HG03097 (cell line): ENCODE measurements around the gene DENND1C.
"Not testable (repeated sequence)": the region's sequence is repeated elsewhere in the genome, so short reads cannot be mapped to it uniquely, and the experiment has no call there.

Experiments used
- ATAC-seq: cut with Tn5 transposase; IDR thresholded peaks from one replicate; pipeline ENCODE4 v1.9.1; 2021; ENCODE audit not compliant: unreplicated experiment, low FRiP score

Gene DENND1C

GRCh38 chr19:6509118-6509971, 27.8 kb upstream of the DENND1C start:
- no peak for ATAC-seq

GRCh38 chr19:6508028-6508771, 26.6 kb upstream of the DENND1C start:
- not testable (repeated sequence) for ATAC-seq

- no peak for ATAC-seq
These were observed 22.0 kb upstream of the DENND1C start for GRCh38 chr19:6503407-6504201.

- no peak for ATAC-seq
These were observed 20.4 kb upstream of the DENND1C start, which contains the start of gene TUBB4A for GRCh38 chr19:6501740-6502648. TUBB4A (minus strand) TSS chr19:6502309; CDS start chr19:6502212, 97 bp downstream.

GRCh38 chr19:6500837-6501739, 19.5 kb upstream of the DENND1C start:
- no peak for ATAC-seq

DNA sequence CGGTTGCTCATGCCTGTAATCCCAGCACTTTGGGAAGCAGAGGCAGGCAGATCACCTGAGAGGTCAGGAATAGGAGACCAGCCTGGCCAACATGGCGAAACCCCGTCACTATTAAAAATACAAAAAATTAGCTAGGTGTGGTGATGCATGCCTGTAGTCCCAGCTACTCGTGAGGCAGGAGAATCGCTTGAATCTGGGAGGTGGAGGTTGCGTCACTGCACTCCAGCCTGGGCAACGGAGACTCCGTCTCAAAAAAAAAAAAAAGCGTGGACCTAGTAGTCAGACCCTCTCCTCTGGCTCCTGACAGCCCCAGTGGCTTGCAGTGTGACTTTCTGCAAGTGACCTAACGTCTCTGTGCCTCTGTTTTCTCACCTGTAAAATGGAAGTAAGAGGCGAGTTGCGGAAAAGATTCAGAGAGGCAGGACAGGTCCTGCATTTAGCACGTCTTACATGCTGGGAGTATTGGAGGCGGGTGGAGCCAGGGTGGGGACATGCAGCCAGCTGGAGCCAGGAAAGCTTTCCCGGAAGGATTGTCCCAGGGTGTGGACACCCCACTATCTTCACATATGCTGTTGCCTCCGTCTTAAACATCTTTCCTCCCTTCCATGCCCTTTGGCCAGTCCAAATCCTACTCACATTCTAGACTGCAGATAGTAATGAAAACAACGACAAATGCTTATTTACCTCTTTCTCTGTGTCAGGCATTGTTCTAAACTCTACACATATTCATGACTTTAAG, 17.6 kb upstream of the DENND1C start:
- no peak for ATAC-seq

- no peak for ATAC-seq
These were observed 16.9 kb upstream of the DENND1C start for GRCh38 chr19:6498294-6499036.

DNA sequence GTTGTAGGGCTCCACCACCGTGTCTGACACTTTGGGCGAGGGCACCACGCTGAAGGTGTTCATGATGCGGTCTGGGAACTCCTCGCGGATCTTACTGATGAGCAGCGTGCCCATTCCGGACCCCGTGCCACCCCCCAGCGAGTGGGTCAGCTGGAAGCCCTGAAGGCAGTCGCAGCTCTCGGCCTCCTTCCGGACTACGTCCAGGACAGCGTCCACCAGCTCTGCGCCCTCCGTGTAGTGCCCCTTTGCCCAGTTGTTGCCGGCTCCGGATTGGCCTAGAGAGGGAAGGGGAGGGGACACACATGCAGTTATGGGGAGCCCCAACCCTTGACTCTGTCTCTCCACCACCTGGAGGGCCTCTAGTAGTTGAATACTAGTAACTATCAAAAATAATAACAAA, 14.4 kb upstream of the DENND1C start:
- ATAC-seq = no peak

DNA sequence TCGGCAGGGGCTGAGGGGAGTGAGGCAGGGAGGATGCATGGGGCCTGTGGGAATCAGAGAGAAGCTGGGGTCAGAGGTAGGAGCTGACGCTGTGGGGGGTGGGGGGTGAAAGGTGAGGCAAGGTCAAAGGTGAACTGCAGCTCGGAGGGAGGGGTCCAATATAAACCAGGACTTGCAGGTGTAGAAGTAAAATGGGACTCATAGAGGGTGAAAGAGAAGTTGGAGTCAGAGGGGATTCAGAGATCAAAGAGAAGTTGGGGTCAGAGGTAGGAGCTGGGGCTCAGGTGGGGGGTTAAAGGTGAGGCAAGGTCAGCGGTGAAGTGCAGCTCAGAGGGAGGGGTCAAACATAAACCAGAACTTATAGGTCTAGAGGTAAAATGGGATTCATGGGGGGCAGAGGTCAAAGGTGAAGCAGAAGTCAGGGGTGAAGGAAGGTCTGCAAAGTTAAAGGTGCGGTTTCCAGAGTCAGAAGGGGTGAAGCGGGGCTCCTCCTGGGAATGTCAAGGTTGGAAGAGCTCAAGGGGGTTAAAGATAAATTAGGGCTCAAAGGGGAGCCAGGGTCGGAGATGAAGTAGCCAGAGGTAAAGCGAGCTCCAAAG, 12.9 kb upstream of the DENND1C start:
- ATAC-seq = no peak

DNA sequence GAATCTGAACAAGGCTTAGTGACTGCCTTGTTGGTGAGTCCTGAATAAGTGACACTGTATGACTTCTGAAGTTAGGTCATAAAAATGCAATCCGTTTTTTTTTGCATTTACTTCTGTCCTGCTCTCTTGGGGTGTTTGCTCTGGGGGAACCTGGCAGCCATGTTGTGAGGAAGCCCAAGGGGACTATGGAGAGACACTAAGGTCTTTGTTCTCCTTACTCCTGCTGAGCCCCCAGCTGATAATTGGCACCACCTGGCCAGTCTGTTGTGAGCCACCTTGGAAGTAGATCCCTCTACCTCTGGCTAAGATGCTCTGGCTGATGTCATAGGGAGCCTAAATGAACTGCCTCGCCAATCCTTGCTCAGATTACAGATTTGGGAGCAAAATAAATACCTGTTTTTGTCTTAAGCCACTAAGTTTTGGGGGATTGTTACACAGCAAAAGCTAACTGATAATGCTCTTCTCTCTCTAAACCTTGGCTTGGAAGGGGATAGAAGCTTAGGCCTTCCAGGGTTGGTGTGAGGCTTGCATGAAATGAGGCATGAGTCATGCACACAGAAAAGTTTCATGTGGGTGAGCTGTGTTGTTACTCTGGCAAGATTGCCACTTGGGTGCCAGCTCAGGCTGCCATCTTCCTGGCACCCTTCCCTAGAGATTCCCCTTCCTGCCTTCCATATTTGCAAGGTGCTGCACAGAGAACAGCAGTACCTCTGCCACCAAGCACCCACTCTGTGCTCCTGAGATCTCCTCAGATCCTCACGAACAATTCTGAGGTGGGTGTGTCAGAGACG, 10.4 kb upstream of the DENND1C start:
- no peak for ATAC-seq

DNA sequence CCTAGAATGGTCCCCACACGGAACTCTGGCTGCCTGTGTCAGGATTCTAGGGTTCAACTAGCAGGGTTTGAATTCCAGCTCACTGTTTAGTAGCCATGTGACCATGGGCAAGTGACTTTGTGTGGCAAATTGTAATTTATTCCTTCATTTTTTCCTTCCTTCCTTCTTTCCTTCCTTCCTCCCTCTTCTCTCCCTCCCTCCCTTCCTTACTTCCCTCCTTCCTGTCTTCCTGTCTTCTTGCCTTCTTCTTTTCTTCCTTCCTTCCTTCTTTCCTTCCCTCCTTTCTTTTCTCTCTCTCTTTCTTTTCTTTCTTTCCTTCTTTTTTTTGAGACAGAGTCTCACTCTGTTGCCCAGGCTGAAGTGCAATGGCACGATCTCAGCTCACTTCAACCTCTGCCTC, 8.5 kb upstream of the DENND1C start:
- ATAC-seq = no peak

DNA sequence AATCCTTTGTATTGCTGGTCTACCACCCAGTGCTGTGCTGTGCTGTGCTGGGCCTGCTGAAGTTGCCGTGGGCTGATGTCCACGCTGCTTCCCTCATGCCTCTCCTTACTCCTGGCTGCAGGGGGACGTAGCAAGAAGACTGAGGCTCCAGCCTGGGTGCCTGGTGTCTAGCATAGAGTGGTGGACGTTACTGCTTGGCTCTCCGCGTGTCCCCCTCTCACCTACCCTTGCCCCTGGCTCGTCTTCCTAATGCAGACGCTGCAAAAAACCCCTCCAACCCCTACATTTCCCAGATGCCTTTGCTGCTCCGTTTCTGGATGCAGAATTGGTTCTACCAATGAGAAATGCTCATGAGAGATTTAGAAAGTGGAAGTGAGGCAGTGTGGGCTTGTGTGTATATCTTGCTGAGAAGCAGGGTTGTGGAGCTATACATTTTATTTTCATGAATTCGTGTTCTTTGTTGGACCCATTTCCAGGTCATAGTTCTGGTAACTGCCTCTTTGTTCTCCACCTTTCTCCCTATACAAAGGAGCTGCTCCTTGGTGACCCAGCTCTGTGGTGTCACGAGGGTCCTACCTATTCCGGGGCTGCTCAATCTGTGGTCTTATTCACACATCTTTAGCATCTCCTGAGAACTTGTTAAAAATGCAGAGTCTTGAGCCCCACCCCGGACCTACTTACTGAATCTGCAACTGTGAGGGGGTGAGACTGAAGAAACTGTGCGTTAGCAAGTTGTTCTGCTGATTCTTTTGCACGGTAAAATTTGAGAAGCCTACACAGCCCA, 7.9 kb upstream of the DENND1C start:
- ATAC-seq = no peak

- no peak for ATAC-seq
These were observed 3.2 kb upstream of the DENND1C start for GRCh38 chr19:6484831-6485230.

DNA sequence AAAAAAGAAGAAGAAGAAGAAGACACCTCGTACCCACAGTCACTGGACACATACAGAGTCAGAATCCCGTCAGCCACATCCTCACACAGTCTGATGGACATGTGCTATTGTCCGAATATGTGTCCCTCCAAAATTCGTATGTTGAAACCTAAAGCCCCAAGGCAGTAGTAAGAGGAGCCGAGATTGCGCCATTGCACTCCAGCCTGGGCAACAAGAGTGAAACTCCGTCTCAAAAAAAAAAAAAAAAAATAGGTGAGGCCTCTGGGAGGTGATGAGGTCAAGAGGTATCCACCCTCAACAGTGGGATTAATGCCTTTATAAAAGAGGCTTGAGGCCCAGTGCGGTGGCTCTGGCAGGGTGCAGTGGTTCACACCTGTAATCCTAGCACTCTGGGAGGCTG, 2.6 kb upstream of the DENND1C start:
- no peak for ATAC-seq

DNA sequence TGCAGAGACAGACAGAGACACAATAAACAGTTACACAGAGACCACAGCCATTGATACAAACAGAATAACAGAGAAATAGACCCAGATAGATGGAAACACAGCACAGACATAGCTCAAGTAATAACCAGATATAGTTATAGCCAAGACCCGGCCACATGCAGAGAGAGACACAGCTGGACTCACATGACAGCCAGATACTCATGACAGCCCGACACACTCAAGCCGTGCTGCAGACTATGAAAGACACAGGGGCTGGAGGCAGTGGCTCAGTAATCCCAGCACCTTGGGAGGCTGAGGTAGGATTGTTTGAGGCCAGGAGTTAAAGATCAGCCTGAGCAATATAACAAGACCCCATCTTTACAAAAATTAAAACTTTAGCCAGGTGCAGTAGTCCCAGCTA, 1.6 kb upstream of the DENND1C start:
- no peak for ATAC-seq

DNA sequence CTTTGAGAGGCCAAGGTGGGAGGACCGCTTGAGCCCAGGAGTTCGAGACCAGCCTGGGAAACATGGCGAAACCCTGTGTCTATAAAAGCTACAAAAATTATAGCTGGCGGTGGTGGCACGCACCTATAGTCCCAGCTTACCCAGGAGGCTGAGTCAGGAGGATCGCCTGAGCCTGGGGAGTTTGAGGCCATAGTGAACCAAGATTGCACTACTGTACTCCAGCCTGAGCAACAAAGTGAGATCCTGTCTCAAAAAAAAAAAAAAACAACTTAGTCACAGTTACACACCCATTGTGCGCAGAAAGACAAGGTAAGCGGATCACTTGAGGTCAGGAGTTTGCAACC, 728 bp upstream of the DENND1C start:
- no peak for ATAC-seq
